Stimulated activated CD4-positive, alpha-beta T cell treated with anti-CD3 and anti-CD28 coated beads, Interleukin-4, amount 100 ng/mL, for 48 hours (primary cell): ENCODE results near the gene RGR.
A peak's percentile ranks its signal among the peaks of the same experiment; 100 is the strongest.

ENCODE experiments used
- DNase-seq, 2 donors: peaks; one replicate each; pipeline ENCODE4 v3.0.0-alpha.2; 2020; ENCODE audit warnings: low read depth in 2 of 2

RGR gene, protein sequence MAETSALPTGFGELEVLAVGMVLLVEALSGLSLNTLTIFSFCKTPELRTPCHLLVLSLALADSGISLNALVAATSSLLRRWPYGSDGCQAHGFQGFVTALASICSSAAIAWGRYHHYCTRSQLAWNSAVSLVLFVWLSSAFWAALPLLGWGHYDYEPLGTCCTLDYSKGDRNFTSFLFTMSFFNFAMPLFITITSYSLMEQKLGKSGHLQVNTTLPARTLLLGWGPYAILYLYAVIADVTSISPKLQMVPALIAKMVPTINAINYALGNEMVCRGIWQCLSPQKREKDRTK

DNA sequence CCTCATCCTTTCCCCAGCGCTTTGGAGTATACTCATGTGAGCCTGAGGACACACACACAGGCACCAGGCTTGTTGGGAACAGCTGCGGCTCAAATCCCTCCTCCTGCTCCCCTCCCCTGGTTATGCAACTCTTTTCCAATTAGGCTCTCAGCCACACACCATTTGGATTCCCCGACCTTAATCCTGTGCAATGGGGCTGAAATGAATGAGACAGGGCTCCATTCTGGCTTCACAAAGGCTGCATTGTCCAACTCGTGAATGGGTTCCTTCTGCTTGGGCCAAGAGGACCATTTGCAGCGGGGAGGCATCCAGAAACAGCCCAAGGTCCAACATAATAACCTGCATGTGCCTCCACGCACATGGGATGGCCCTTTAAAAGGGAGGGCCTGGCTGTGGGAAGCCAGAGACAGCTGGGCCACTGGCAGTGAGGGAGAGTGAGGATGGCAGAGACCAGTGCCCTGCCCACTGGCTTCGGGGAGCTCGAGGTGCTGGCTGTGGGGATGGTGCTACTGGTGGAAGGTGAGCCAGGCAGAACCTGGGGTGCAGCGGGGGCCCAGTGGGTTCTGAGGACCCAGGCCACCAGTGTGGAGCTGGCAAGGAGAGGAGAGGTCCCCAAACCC, at the start of gene RGR:
RGR (plus strand) TSS at position 403 of the 620 bp plus-strand sequence; CDS start at position 441, 38 bp downstream.
- DNase-seq, result no peak

DNA sequence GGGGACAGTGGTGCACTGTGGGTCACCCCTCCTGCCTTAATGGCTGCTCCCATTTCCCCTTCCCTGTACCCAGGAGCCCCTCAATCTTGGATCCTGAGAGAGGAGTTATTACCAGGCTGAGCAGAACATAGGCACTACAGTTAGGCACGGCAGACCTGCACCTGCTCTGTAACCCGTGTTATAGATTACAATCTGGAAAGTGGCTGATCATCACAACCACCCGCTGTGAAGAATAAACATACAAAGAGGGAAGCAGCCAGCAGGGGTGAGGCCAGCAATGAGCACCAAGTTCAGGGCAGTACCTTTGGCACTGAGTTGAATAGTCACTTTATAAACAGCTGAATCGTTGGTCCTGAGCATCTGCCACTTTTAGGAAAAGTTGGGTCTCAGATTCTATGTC, 48.8 kb upstream of the RGR start:
- DNase-seq, result no peak

DNA sequence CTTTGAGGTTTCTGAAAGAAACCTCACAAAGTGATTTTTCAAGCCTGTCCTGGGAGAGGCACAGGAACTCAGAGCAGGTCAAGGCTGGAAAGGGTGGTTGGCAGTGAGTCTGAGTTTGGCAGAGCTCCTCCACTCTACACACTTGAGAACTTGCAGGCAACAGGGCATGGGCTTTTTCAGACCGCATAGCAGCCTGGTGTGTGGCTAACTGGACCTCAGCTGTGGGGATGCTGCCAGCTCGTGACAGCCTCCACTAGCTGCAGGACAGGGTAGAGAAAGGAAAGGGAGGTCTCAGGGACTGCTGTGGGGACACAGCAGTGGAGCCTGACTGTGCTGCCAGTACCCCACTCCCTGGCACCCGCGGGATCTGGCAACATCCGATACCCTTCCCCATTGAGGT, 47.9 kb upstream of the RGR start:
- DNase-seq, result no peak

DNA sequence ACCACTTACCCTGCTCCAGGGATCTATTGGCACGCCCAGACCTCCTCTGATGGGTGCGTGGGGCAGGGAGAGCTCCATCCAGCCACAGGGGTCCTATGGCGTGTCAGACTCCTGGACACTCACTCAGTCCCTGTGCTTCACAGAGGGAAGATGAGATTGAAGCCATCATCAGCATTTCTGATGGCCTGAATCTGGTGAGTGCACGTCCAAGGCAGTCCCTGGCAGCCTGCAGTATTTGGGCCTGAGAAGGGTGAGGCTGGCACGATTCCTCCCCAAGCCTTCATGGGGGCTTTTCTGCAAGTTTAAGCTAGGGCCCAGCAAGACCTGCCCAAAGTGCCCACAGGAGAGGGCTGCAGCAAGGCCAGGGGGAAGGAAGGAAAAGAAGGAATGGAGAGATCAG, 47.2 kb upstream of the RGR start:
- DNase-seq, result no peak

DNA sequence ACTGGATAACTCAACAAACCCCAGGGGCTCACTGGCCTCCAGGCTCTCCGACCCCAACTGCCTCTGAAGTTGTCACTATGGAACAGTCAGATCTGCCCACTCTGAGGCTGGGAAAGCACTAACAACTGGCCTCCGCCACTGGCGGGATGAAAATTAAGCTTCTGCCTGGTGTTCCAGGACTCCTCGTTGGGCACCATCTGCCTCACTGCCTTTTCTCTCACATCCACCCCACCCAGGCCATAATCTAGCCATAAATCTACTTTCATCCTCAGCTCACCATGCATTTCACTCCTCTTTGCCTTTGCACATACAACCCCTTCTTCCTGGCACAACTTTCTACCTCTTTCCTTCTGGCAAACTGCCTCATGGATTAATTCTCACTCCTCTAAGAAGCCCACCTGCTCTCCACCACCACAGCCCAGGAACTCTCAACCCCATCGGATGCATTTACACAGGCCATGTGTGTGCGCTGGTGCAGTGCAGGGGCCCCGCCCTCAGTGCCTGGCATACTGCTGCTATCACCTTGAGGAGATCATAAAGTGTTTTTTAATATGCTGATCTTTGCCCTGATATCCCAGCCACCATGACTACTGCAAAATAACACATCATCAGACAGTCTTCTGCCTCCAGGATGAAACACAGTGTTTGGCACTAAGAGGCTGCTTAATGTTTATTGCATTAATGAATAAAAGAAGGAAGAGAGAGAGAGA, 46.5 kb upstream of the RGR start:
- no peak for DNase-seq

DNA sequence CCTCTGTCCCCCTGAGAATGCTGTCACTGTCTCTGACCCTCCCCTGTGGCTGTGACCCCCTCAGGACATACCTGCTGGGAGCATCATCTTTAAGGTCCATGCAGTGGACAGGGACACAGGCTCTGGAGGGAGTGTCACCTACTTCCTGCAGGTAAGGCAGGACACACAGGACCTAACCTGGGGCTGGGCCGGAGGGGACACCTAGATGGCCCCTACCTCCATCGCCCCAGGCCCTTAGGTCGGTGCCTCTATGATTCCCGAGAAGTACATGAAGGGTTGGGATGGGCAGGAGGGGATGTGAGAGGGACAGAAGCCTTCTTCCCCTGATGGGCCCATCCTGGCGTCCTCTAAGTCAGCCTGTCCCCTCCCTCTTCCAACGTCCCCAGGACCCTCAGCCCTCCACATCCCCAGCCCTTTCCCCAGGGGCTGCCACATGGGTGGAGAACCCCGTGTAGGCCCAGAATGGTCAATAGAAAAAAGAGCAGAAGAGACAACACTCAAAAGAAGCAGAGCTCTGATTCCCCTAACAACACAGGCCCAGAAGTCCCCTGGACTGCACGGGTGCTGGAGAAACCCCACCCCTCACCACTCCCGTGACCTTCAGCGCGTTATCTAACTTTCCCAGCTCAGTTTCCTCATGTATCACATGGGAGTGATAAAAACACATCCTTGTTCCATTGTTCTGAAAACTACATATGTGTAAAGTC, 44.2 kb upstream of the RGR start:
- DNase-seq, result no peak

DNA sequence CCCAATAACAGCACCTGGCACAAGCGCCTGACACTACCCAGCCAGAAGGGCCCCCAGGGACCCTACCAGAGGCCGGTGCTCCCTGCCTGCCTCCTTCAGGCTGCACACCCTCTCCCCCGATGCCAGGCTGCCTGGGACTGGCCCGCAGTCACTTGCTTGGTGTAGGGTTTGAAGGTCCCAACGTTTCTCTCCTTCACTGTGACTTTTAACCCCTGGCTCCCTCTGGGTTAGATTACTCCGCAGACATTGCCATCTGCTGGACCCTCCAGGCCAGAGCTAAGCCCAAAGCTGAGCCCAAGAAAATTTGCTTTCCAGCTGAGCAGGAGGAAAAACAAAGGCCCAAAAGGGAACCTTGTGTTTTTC, 43.6 kb upstream of the RGR start:
- DNase-seq, result no peak

DNA sequence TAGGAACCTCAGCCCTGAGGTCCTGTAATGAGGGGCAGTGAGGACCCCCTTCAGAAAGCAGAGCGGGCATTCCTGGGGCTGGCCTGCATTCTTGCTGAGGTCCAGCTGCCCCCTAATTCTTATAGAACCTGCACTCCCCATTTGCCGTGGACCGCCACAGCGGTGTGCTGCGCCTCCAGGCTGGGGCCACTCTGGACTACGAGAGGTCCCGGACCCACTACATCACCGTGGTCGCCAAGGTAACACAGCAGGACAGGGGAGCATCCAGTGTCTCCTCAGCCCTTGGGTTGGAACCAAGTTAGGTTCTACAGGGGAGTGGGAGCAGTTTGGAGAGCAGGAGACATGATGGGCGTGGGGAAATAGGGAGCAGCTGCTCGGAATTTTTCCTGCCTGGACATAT, 43.2 kb upstream of the RGR start:
- DNase-seq, result no peak

DNA sequence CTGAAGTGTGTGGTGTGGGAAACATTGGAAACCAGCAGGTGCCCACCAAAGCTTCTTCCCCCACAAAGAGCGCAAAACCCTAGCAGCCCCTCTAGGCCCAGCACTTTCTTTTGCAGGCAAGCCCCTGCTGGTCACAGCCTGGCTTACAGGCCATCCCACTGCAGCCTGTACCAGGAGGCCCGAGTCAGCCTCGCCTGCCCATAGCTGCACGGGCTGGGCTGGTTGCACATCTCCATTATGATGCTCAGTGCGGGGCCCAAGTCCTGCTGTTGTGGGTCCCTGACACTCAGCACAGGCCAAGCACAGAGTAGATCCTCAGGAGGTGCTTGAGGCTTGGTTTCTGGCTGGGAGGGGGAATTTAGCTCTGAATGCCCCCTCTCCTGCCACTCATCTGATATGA, 42.5 kb upstream of the RGR start:
- DNase-seq, result no peak

DNA sequence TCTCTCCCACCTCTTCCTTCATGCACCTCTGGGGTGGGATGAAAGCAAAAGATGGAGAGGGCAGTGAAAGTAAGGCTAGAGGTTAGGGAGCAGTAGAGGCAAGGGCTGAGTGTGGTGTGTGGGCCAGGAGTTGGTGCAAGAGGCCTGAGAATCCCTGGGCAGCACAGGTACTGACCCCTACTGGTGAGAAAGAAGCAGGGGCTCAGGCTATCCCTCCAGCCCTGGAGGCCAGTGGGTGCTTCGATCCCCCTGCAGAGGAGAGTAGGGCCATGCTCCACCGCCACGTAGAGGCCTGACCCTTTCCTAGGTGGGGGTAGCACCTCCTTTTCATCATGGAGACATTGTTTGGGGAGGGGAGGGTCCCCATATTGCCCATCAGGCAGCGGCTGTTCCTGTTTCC, 40.7 kb upstream of the RGR start:
- no peak for DNase-seq

DNA sequence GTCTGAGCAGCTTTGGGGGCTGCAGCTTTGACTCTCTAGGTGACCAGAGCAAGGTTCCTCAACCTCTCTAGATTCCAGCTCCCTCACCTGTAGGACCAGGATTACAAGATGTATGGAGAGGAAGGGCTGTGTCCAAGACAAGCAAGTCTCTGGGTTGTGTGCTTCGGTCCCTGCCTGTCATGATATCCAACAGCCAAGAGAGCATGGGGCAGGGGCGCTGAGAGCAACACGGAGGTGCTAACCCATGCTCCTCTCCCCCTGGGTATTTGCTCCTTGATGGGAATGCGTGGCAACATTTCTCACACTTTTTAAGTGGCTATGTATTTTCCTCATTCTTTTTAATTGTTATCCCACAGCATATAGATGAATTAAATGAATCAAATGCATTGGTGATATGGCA, 40.2 kb upstream of the RGR start:
- DNase-seq, result no peak

DNA sequence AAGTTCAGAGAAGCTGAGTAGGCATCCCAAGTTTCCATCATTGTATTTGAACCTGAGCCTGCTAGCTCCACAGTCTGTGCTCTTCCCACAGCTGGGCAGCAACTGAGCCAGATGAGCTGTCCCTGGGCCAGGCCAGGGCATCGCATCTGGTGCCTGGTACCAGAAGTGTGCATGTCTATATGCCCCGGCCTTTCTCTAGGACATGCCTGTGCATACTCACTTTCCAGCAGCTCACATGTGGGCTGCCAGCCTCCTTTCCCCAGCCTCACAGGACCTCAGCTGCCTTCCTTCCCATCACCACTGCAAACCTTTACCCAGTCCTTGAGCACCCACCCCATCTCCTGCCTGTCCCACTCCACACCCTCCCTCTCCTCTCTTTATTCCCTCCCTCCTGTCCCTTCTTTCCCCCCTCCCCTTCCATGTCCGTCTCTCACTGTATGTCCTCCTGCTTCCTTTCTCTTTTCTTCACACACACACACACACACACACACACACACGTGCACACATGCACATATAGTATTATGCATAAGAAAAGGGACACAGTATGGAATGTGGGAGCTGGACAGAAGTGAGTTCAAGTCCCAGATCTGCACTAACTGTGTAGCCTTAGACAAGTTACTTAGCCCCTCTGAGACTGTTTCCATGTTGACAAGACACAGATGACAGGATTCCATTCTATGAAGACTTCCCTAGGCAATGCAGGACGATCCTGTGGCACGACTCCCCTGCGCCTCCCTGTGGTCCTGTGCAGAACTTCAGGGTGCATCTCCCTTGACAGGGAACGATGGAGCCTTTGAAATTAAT, 39.6 kb upstream of the RGR start:
- DNase-seq, result peak; percentile 59 to 60

DNA sequence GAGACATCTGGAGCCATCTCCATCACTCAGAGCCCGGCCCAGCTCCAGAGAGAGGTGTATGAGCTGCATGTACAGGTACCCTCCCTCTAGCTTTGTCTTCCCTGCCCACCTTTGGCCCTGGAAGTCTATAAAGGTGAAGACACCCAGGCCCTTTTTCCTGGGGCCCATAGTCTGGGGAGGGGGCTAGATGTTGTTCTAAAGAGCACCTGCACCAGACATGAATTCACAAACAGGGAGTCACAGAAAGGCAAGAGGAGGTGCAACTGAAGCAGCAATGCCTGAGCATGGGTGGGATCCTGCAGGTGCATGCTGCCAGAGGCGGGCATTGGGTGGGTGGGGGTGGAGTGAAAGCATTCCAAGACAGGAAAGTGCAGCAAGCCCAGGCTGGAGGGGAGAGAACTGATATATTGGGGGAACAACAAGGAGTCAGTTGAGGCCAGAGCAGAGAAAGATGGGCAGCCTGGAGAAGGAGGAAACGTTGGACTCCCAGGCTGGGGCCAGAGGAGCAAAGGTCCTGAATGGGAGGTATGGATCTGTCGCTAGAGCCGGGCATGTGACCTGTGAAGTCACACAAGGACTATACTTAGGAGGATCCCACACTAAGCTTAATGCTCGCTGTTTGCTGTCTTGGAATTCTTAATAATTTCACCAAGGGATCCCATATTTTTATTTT, 38.9 kb upstream of the RGR start:
- DNase-seq, result no peak

DNA sequence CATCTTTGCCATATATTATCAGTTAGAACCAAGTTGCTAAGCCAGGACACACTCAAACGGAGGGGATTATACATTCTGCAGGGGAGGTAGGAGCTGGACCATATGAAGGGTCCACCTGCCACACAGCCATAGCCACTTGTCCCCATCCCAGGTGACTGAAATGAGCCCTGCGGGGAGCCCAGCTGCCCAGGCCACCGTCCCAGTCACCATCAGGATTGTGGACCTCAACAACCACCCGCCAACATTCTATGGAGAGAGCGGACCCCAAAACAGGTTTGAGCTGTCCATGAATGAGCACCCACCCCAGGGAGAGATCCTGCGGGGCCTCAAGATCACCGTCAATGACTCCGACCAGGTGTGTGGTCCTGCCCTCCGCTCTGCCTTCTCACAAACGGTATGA, 36.8 kb upstream of the RGR start:
- no peak for DNase-seq

DNA sequence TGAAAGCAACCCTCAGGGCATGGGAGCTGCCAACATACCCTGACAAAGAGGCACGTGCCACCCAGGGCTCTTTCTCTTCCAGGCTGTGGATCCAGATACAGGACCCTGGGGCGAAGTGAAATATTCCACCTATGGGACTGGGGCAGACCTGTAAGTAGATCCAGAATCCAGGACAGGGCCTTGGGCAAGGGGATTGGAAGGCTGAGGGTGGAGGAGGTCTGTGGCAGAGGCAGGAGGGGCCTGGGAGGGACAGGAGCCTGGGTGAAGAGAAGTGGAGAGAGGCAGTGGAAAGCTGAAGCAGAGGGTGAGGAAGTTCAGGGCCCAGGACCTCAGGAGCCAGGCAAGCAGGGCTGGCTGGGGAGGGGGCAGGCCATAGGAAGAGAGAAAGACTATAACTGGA, 33.3 kb upstream of the RGR start:
- no peak for DNase-seq

DNA sequence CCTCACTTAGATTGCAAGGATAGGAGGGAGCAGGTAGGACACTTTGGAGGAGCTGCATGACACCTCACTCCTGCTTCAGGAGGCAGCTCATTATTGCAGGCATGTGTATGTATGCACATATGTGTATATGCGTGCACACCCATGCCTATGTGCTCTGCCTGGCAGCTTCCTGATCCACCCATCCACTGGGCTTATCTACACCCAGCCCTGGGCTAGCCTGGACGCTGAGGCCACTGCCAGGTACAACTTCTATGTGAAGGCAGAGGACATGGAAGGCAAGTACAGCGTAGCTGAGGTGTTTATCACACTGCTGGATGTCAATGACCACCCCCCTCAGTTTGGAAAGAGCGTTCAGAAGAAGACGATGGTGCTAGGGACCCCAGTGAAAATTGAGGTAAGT, 32.8 kb upstream of the RGR start:
- DNase-seq, result no peak

DNA sequence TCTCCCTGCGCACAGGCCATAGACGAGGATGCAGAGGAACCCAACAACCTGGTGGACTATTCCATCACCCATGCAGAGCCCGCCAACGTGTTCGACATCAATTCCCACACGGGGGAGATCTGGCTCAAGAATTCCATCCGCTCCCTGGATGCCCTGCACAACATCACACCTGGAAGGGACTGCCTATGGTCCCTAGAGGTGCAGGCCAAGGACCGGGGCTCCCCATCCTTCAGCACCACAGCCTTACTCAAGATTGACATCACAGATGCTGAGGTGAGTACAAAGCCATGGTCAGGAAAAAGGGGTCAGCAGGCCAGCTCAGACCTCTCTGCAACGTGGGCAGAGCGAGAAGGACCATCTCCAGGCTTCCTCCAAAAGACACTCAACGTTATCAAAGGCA, 31.8 kb upstream of the RGR start:
- no peak for DNase-seq

DNA sequence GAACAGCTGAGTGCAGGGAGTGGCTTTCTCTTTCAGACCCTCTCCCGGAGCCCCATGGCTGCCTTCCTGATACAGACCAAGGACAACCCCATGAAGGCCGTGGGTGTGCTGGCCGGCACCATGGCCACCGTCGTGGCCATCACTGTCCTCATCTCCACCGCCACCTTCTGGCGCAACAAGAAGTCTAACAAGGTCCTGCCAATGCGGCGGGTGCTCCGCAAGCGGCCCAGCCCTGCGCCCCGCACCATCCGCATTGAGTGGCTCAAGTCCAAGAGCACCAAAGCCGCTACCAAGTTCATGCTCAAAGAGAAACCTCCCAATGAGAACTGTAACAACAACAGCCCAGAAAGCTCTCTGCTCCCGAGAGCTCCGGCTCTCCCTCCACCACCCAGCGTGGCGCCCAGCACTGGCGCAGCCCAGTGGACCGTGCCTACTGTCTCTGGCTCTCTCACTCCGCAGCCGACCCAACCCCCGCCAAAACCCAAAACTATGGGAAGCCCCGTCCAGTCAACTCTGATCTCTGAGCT, 30.7 kb upstream of the RGR start:
- no peak for DNase-seq

DNA sequence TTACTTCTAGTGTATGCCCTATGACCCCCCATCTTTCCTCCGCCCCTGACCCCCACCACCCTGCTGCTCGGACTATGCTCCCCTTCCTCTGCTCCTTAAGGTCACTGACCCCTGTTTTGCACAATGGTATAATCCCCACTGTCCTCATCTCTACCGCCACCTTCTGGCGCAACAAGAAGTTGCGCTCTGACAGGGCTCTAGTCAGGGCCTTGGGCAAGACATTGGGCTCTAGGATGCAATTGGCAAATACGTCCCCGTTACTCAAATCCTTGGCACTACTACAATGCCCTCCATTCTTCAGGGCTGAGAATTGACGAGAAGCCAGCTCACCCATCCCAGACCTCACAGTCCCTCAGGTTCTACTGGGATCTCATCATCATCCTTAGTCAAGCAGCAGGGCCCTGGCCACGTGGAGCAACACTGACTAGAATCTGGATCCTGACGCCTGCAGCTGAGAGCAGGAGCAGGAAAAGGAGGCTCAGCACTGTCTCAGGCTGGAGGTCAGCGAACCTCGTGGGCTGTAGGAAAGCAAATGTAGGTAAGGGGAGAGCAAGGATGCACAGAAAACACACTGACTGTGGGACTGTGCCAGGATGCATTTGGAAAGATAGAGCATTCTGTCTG, 30.1 kb upstream of the RGR start:
- peak; percentile 23 to 28 for DNase-seq

DNA sequence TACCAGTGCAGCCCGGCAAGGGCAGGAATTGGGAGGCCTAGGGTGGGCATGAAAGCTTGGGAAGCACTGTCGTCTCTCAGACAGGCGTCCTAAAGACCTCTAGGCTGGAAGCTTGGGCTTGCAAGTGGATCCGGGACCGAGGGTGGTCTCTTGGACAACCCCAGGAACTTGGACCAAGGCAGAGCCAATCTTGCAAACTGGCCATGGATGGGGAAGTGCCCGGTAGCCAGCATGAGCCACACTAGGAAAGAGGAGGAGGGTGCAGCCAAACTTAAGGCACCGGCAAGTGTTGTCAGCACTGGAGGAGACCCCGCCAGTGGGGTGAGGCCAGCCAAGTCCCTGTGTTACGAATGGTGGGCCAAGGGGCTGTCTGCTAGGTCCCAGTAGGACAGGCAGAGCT, 28.0 kb upstream of the RGR start:
- DNase-seq, result no peak

DNA sequence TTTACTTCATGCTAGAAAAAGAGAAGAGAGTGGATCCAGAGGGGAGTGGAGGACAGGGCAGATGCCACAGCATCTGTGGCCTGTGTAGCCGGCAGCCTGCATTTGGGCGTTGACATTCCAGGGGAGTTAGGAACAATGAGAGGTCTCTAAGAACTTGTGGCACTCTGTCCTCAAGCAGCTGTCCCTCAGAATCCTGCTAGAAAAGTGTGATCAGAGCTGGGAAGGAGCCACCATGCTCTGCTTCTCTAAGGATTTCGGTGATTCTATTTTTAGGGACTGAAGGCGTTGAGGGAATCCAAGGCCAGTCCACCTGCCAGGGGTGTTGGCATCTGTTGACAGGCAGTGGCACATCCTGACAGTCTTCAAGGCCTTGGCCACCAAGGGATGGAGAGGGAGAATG, 27.1 kb upstream of the RGR start:
- DNase-seq, result no peak
